Articular chondrocyte of knee joint (primary cell): ENCODE measurements around the gene LSAMP. TPM values are rescaled to one million over a fixed set of nuclear protein-coding genes. Genes with fewer than 3 reads are reported as not detected.

ENCODE experiments used
- small RNA-seq: library from RNA; depleted of rRNA; stranded (forward); fragments of <200 nt; gene quantifications from one replicate; pipeline ENCODE3, GENCODE V24; 2012
- total RNA-seq: library from RNA; depleted of rRNA; stranded (reverse); fragments of >200 nt; gene quantifications from 2 replicates; pipeline ENCODE4 v1.2.3, GENCODE V29; 2012

Gene LSAMP
- total RNA-seq = 3.2 and 6.5 TPM in 2 replicates

DNA sequence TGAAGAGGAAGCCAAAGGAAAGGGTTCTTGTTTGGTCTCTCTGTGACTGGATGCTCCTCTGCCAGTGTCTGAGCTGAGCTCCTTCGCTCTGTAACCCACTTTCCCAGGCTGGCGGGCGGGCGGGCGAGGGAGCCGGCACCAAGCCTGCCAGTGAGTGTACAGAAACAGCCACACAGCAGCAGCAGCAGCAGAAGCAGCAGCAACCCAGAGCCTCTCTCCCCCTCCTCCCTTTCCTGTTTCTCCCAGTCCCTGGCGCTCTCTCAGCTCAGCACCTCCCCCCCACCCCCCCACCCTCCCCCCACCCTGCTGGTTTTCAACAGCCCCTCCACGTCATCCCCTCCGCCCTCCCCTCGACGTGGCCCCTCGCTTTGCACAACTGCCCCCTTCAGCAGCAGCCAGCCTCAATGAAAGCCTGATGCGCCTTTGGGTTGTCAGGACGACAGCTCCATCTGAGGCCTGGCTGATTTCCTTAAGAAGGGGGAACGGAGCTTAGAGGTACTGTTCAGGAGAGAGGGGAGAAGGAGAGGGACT, at the start of gene LSAMP:
LSAMP (minus strand) TSS at position 177 of the 531 bp plus-strand sequence.

Small RNA genes lying within 50 kb of the gene (small RNA-seq; reads per million reads assigned to genes)
- gene RN7SL815P = not detected
